ENCODE data around the gene NPLOC4. TPM values are rescaled to one million over a fixed set of nuclear protein-coding genes. Genes with fewer than 3 reads are reported as not detected.
A peak's percentile ranks its signal among the peaks of the same experiment; 100 is the strongest.

The NPLOC4 gene
- total RNA-seq, 1 donor from 2014 or later, result 102 TPM

GRCh38 chr17:81551458-81552243 lies 85.3 kb downstream of the NPLOC4 start:
- TF ChIP-seq CTCF (IDR thresholded peaks at IDR 0.05; ENCODE audit: unreplicated experiment), result no peak
- H3K27me3 Mint-ChIP-seq, result no peaks in the 10 kb centered on the region
- peak overlapping the region; percentile 85 for H3K4me3 Mint-ChIP-seq (ENCODE audit: low read depth)
- DNase-seq (ENCODE audit: low spot score, unreplicated experiment), result no peak
- H3K4me1 Mint-ChIP-seq (ENCODE audit: low read depth), result peaks cover 15% of the 10 kb centered on the region
- no peaks in the 10 kb centered on the region for H3K9me3 Mint-ChIP-seq (ENCODE audit: low read depth)
- H3K36me3 Mint-ChIP-seq (ENCODE audit: insufficient read depth), result peaks cover 4% of the 10 kb centered on the region
- peak overlapping the region; percentile 60 for H3K27ac Mint-ChIP-seq

GRCh38 chr17:81550830-81551457 lies 86.0 kb downstream of the NPLOC4 start:
- Mint-ChIP-seq H3K36me3 (ENCODE audit: insufficient read depth) (peaks cover 8% of the 10 kb centered on the region), H3K27me3 (no peaks in the 10 kb centered on the region), H3K4me3 (ENCODE audit: low read depth) (peak overlapping the region; percentile 85), H3K9me3 (ENCODE audit: low read depth) (no peaks in the 10 kb centered on the region), H3K4me1 (ENCODE audit: low read depth) (peaks cover 15% of the 10 kb centered on the region), H3K27ac (peak overlapping the region; percentile 60)
- TF ChIP-seq CTCF (IDR thresholded peaks at IDR 0.05; ENCODE audit: unreplicated experiment), result no peak
- DNase-seq (ENCODE audit: low spot score, unreplicated experiment), result no peak

GRCh38 chr17:81550285-81550684 lies 86.6 kb downstream of the NPLOC4 start:
- H3K36me3 Mint-ChIP-seq (ENCODE audit: insufficient read depth), result peaks cover 8% of the 10 kb centered on the region
- TF ChIP-seq CTCF (IDR thresholded peaks at IDR 0.05; ENCODE audit: unreplicated experiment), result no peak
- H3K27me3 Mint-ChIP-seq, result no peaks in the 10 kb centered on the region
- H3K9me3 Mint-ChIP-seq (ENCODE audit: low read depth), result no peaks in the 10 kb centered on the region
- peaks cover 15% of the 10 kb centered on the region for H3K4me1 Mint-ChIP-seq (ENCODE audit: low read depth)
- peak overlapping the region; percentile 85 for H3K4me3 Mint-ChIP-seq (ENCODE audit: low read depth)
- no peak for DNase-seq (ENCODE audit: low spot score, unreplicated experiment)
- no peak overlapping the region for H3K27ac Mint-ChIP-seq

DNA sequence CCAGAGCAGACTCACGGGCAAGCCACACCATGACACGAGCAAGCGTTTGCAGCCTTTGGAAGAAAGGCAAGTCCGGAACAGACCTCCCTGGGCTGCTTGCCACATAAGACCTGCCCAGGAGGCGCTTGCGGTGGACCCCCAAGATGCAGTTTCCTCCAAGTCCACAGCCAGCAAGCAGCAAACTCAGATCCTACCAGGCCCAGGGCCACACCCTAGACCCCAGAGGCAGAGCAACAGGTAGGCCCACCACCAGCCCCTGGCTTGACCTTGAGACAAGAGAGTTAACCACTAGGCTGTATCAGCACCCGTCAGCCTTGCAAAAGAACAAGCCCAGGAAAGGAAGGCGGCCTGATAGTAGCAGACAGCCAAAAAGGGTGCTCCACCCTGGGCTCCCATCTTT lies 87.1 kb downstream of the NPLOC4 start:
- H3K4me1 Mint-ChIP-seq (ENCODE audit: low read depth), result peaks cover 15% of the 10 kb centered on the region
- no peaks in the 10 kb centered on the region for H3K9me3 Mint-ChIP-seq (ENCODE audit: low read depth)
- peaks cover 8% of the 10 kb centered on the region for H3K36me3 Mint-ChIP-seq (ENCODE audit: insufficient read depth)
- no peaks in the 10 kb centered on the region for H3K27me3 Mint-ChIP-seq
- TF ChIP-seq CTCF (IDR thresholded peaks at IDR 0.05; ENCODE audit: unreplicated experiment), result no peak
- H3K4me3 Mint-ChIP-seq (ENCODE audit: low read depth), result peak overlapping the region; percentile 52
- H3K27ac Mint-ChIP-seq, result no peak overlapping the region
- DNase-seq (ENCODE audit: low spot score, unreplicated experiment), result no peak

DNA sequence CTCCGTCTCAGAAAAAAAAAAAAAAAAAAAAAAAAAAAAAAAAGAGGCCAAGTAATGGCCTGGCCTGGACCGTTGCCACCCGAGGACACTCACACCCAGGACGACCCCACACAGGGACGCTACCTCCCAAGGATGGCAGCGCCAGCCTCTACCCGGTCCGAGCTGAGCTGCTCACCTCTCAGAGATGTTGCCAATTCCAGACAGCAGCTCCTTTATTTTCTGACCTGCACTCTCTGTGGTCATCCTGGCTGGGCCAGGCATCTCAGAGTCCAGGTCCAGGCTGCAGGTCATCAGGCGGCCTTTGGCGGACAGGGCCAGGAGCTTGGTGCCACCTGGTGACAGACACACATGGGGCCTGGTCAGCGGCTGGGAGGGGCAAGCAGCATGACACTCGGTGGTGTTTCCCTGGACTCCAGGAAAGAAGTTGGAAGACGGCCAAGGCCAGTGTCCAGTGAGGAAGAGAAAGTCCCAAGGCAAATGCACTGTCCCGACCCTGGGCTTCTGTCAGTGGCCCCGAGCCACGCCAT lies 87.8 kb downstream of the NPLOC4 start:
- Mint-ChIP-seq H3K9me3 (ENCODE audit: low read depth) (no peaks in the 10 kb centered on the region), H3K27me3 (no peaks in the 10 kb centered on the region), H3K36me3 (ENCODE audit: insufficient read depth) (peaks cover 8% of the 10 kb centered on the region), H3K4me3 (ENCODE audit: low read depth) (peak overlapping the region; percentile 52), H3K27ac (no peak overlapping the region), H3K4me1 (ENCODE audit: low read depth) (peaks cover 15% of the 10 kb centered on the region)
- TF ChIP-seq CTCF (IDR thresholded peaks at IDR 0.05; ENCODE audit: unreplicated experiment), result no peak
- no peak for DNase-seq (ENCODE audit: low spot score, unreplicated experiment)

Data from progenitor cell of endocrine pancreas (in vitro differentiated cells).